Mesendoderm (in vitro differentiated cells): Measurements from ENCODE around the gene SLC29A1.
"Not testable (repeated sequence)": the region's sequence is repeated elsewhere in the genome, so short reads cannot be mapped to it uniquely, and the experiment has no call there.

ENCODE experiments used
- DNase-seq: peaks from one replicate; pipeline ENCODE4 v3.0.0; 2013
- H2AK5ac ChIP-seq: 2 replicates; pipeline ENCODE4 v1.6.1; 2013; ENCODE audit warnings: low read length, inconsistent platforms
- H2BK120ac ChIP-seq: 2 replicates; pipeline ENCODE4 v1.6.1; 2013; ENCODE audit warnings: low read depth, mild to moderate bottlenecking, low read length, moderate library complexity, mixed read lengths
- H2BK15ac ChIP-seq: replicated peaks from 2 replicates; pipeline ENCODE4 v1.6.1; 2013; ENCODE audit warnings: low read depth, mild to moderate bottlenecking, moderate library complexity
- H2BK5ac ChIP-seq: 2 replicates; pipeline ENCODE4 v1.6.1; 2013; ENCODE audit warnings: low read length, inconsistent platforms
- H3K18ac ChIP-seq: 2 replicates; pipeline ENCODE4 v1.6.1; 2013; ENCODE audit warnings: mild to moderate bottlenecking, low read length, mixed read lengths
- H3K23ac ChIP-seq: one replicate; pipeline ENCODE4 v1.6.1; 2013; ENCODE audit warnings: low read length
- H3K27ac ChIP-seq: 2 replicates; pipeline ENCODE4 v1.5.1; 2013; ENCODE audit warnings: low read depth, mild to moderate bottlenecking, inconsistent platforms, low read length, moderate library complexity
- H3K27me3 ChIP-seq: 2 replicates; pipeline ENCODE4 v1.6.1; 2013; ENCODE audit warnings: low read length, control low read depth, mild to moderate bottlenecking, inconsistent platforms; ENCODE audit not compliant: insufficient read depth, poor library complexity
- H3K36me3 ChIP-seq: 2 replicates; pipeline ENCODE4 v1.6.1; 2013; ENCODE audit warnings: low read length, inconsistent platforms; ENCODE audit not compliant: control insufficient read depth, insufficient read depth
- H3K4ac ChIP-seq: one replicate; pipeline ENCODE4 v1.6.1; 2013; ENCODE audit warnings: low read depth, mild to moderate bottlenecking, low read length, moderate library complexity
- H3K4me1 ChIP-seq: 2 replicates; pipeline ENCODE4 v1.6.1; 2013; ENCODE audit warnings: low read depth, low read length, inconsistent platforms; ENCODE audit not compliant: control insufficient read depth
- H3K4me2 ChIP-seq: 2 replicates; pipeline ENCODE4 v1.6.1; 2013; ENCODE audit warnings: low read length
- H3K4me3 ChIP-seq: 2 replicates; pipeline ENCODE4 v1.5.1; 2013; ENCODE audit warnings: mild to moderate bottlenecking, low read length
- H3K56ac ChIP-seq: one replicate; pipeline ENCODE4 v1.6.1; 2013; ENCODE audit warnings: low read length
- H3K79me1 ChIP-seq: 2 replicates; pipeline ENCODE4 v1.6.1; 2013; ENCODE audit warnings: low read length, inconsistent platforms
- H3K79me2 ChIP-seq: 2 replicates; pipeline ENCODE4 v1.6.1; 2013; ENCODE audit warnings: mild to moderate bottlenecking, low read length; ENCODE audit not compliant: control insufficient read depth, insufficient read depth
- H3K9ac ChIP-seq: 2 replicates; pipeline ENCODE4 v1.6.1; 2013; ENCODE audit warnings: low read length, inconsistent platforms
- H4K5ac ChIP-seq: one replicate; pipeline ENCODE4 v1.6.1; 2013; ENCODE audit warnings: low read length
- H4K8ac ChIP-seq: one replicate; pipeline ENCODE4 v1.6.1; 2013; ENCODE audit warnings: low read depth, mild to moderate bottlenecking, control low read depth, low read length, moderate library complexity
- WGBS: extraction: QIAGEN DNeasy Blood & Tissue Kit; methylation state at CpG from one replicate; pipeline ENCODE4 v1.1.7; 2013; ENCODE audit warnings: low lambda C conversion rate, missing lambda C conversion rate; ENCODE audit not compliant: insufficient coverage; ENCODE audit errors: extremely low coverage; 5-methylcytosine and 5-hydroxymethylcytosine counted together

SLC29A1 gene

DNA sequence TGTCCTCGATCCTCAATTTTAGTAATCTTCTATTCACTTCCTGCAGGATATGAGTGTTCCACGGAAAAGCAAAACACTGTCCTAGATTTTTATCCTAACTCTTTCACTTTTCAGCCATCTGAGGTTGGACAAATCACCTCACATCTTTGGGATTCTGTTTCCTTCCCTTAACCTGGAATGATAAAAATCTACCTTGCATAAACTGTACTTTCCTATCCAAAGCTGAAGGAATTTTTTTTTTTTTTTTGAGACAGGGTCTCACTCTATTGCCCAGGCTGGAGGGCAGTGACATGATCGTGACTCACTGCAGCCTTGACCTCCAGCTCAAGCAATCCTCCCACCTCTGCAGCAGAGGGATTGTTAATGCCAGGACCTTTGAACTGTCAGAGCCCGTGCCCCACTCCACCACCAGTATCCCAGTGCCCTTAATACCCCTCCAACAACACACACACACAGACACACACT, 44.3 kb upstream of the SLC29A1 start:
- Histone ChIP-seq H3K36me3 (no peaks in the 10 kb centered on the region), H3K9ac (no peak overlapping the region), H2BK15ac (no peak overlapping the region), H3K79me2 (no peaks in the 10 kb centered on the region), H3K4me2 (no peak overlapping the region), H3K27me3 (no peaks in the 10 kb centered on the region), H3K79me1 (no peaks in the 10 kb centered on the region), H2BK120ac (no peak overlapping the region), H3K4me1 (no peaks in the 10 kb centered on the region), H3K56ac (no peak overlapping the region), H2BK5ac (no peak overlapping the region), H2AK5ac (no peak overlapping the region), H3K27ac (no peak overlapping the region), H3K4me3 (no peak overlapping the region), H3K23ac (no peak overlapping the region), H4K5ac (no peak overlapping the region), H3K4ac (no peak overlapping the region), H4K8ac (no peak overlapping the region), H3K18ac (no peak overlapping the region)
- no peak for DNase-seq
- no CpG with 5 or more reads among the region's 4 CpGs for WGBS

DNA sequence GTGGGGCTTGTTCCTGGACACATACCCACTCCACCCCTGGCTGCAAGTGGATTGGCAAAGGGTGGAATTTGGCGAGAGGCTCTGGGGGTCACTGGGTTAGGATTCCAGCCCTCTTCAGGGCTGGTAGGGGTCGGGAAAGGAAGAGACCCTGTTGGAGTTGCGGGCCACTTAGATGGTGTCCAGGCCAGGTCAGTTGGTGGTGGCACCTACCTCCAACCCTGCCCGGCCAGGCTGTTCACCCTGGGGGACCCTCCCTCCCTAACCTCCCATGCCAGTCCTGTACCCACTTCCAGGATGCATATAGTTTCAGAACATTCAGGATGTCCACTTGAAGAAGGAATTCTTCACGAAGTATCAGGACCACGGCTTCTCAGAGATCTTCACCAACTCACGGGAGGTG, 43.7 kb upstream of the SLC29A1 start:
- no peak overlapping the region for H3K9ac ChIP-seq
- H3K18ac ChIP-seq: no peak overlapping the region
- H2BK5ac ChIP-seq: no peak overlapping the region
- H2BK15ac ChIP-seq: no peak overlapping the region
- H3K4me3 ChIP-seq: no peak overlapping the region
- no peak overlapping the region for H3K27ac ChIP-seq
- no peak overlapping the region for H4K5ac ChIP-seq
- no peak overlapping the region for H2AK5ac ChIP-seq
- no peak overlapping the region for H3K56ac ChIP-seq
- no peak for DNase-seq
- H3K4me2 ChIP-seq: no peak overlapping the region
- no peak overlapping the region for H2BK120ac ChIP-seq
- no peaks in the 10 kb centered on the region for H3K79me2 ChIP-seq
- H3K4ac ChIP-seq: no peak overlapping the region
- no peak overlapping the region for H4K8ac ChIP-seq
- H3K4me1 ChIP-seq: no peaks in the 10 kb centered on the region
- no peaks in the 10 kb centered on the region for H3K27me3 ChIP-seq
- no peaks in the 10 kb centered on the region for H3K36me3 ChIP-seq
- no CpG with 5 or more reads among the region's 7 CpGs for WGBS
- H3K23ac ChIP-seq: no peak overlapping the region
- H3K79me1 ChIP-seq: no peaks in the 10 kb centered on the region

DNA sequence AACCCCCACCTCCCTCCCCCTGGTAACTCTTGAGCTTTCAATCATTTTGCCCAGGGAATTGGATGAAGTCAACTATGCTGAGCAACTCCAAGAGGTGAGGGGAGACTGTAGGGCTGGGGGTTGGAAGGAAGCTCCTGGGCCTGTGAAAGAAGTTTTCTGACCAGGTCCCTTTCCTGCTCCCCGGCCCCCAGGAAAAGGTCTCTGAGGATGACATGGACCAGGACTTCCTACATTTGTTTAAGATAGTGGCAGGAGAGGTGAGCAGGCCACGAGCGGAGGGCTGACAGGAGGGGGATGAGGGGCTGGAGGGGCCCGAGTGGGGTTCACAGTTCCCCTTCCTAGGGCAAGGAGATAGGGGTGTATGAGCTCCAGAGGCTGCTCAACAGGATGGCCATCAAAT, 43.0 kb upstream of the SLC29A1 start:
- no peak overlapping the region for H4K5ac ChIP-seq
- H2BK5ac ChIP-seq: no peak overlapping the region
- WGBS: no CpG with 5 or more reads among the region's 4 CpGs
- H3K56ac ChIP-seq: no peak overlapping the region
- no peak overlapping the region for H2BK120ac ChIP-seq
- H3K79me1 ChIP-seq: no peaks in the 10 kb centered on the region
- H3K9ac ChIP-seq: no peak overlapping the region
- no peak overlapping the region for H3K18ac ChIP-seq
- no peaks in the 10 kb centered on the region for H3K4me1 ChIP-seq
- no peaks in the 10 kb centered on the region for H3K27me3 ChIP-seq
- H3K27ac ChIP-seq: no peak overlapping the region
- H3K36me3 ChIP-seq: no peaks in the 10 kb centered on the region
- H4K8ac ChIP-seq: no peak overlapping the region
- H3K79me2 ChIP-seq: no peaks in the 10 kb centered on the region
- no peak overlapping the region for H3K4me3 ChIP-seq
- no peak overlapping the region for H2AK5ac ChIP-seq
- H3K4ac ChIP-seq: no peak overlapping the region
- no peak overlapping the region for H2BK15ac ChIP-seq
- no peak overlapping the region for H3K4me2 ChIP-seq
- no peak for DNase-seq
- H3K23ac ChIP-seq: no peak overlapping the region

DNA sequence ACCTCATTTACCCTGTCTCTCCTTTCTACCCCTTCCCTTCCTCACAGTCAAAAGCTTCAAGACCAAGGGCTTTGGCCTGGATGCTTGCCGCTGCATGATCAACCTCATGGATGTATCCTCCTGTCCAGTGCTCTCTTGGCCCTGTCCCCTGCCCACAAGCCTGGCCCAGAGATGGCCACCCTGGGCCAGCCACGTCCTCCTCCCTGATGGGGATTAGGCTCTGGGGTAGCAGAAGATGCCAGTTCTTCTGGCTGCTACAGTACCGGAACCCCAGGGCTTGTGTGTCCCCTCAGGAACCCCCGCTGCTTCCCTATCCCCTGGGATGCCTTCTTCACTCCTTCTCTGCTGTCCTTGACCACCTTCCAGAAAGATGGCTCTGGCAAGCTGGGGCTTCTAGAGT, 42.5 kb upstream of the SLC29A1 start:
- no CpG with 5 or more reads among the region's 4 CpGs for WGBS
- H2BK15ac ChIP-seq: no peak overlapping the region
- no peak for DNase-seq
- H3K27me3 ChIP-seq: no peaks in the 10 kb centered on the region
- peaks cover under 1% of the 10 kb centered on the region for H3K4me1 ChIP-seq
- H3K23ac ChIP-seq: no peak overlapping the region
- no peak overlapping the region for H3K4ac ChIP-seq
- no peak overlapping the region for H2AK5ac ChIP-seq
- H2BK5ac ChIP-seq: no peak overlapping the region
- H3K18ac ChIP-seq: no peak overlapping the region
- H3K56ac ChIP-seq: no peak overlapping the region
- H3K27ac ChIP-seq: no peak overlapping the region
- no peaks in the 10 kb centered on the region for H3K79me1 ChIP-seq
- H4K8ac ChIP-seq: no peak overlapping the region
- no peak overlapping the region for H4K5ac ChIP-seq
- no peak overlapping the region for H2BK120ac ChIP-seq
- H3K4me2 ChIP-seq: no peak overlapping the region
- H3K36me3 ChIP-seq: no peaks in the 10 kb centered on the region
- H3K79me2 ChIP-seq: no peaks in the 10 kb centered on the region
- H3K9ac ChIP-seq: no peak overlapping the region
- H3K4me3 ChIP-seq: no peak overlapping the region

DNA sequence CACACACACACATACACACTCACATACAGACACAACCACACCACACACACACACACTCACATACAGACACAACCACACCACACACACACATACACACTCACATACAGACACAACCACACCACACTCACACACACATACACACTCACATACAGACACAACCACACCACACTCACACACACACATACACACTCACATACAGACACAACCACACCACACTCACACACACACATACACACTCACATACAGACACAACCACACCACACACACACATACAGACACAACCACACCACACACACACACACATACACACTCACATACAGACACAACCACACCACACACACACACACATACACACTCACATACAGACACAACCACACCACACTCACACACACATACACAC, 41.6 kb upstream of the SLC29A1 start:
- not testable (repeated sequence) for H3K79me2 ChIP-seq, H3K23ac ChIP-seq, H2BK5ac ChIP-seq, H3K18ac ChIP-seq, H2AK5ac ChIP-seq, H3K9ac ChIP-seq, H3K36me3 ChIP-seq, H2BK120ac ChIP-seq, H3K4me1 ChIP-seq, H3K4me3 ChIP-seq, H3K4ac ChIP-seq, H3K79me1 ChIP-seq, H3K4me2 ChIP-seq, DNase-seq, H3K27me3 ChIP-seq, H4K5ac ChIP-seq, H4K8ac ChIP-seq, H2BK15ac ChIP-seq, H3K27ac ChIP-seq, H3K56ac ChIP-seq

DNA sequence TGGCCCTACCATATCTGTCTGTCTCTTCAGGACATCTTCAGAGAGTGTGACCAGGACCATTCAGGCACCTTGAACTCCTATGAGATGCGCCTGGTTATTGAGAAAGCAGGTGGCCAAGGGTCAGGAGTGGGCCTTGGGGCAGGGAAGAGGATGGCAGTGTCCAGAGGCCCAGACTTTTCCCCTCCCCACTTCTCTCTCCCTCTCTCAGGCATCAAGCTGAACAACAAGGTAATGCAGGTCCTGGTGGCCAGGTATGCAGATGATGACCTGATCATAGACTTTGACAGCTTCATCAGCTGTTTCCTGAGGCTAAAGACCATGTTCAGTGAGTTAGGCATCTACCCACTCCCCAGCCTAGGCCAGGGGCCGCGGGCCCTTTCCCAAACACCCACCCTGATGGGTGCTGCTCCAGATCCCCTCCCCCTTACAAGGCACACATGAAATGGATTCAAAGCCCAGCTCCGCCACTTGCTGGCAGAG, 40.4 kb upstream of the SLC29A1 start:
- Histone ChIP-seq H4K8ac (no peak overlapping the region), H3K56ac (no peak overlapping the region), H3K27ac (no peak overlapping the region), H3K4me2 (no peak overlapping the region), H3K18ac (no peak overlapping the region), H2BK15ac (no peak overlapping the region), H3K9ac (no peak overlapping the region), H2BK120ac (no peak overlapping the region), H3K4me1 (peaks cover 2% of the 10 kb centered on the region), H3K79me2 (no peaks in the 10 kb centered on the region), H3K27me3 (no peaks in the 10 kb centered on the region), H4K5ac (no peak overlapping the region), H3K36me3 (no peaks in the 10 kb centered on the region), H3K4me3 (no peak overlapping the region), H3K79me1 (no peaks in the 10 kb centered on the region), H2BK5ac (no peak overlapping the region), H3K23ac (no peak overlapping the region), H3K4ac (no peak overlapping the region), H2AK5ac (no peak overlapping the region)
- DNase-seq: no peak
- no CpG with 5 or more reads among the region's 4 CpGs for WGBS
